ENCODE measurements around the gene PKDREJ. TPM values are rescaled to one million over a fixed set of nuclear protein-coding genes. Genes with fewer than 3 reads are reported as not detected.

PKDREJ gene
- total RNA-seq, 1 experiment from 2014 or later = not detected

- BruUV-seq (replicated peaks) = no TSS peak
- Histone ChIP-seq H3K4me3 (ENCODE audit: low read depth in 2 of 2, low read length in 2 of 2) (no peak overlapping the region), H3K27ac (ENCODE audit: low read length) (no peak overlapping the region), H3K27me3 (ENCODE audit: control insufficient read depth, insufficient read depth, low read length) (no peaks in the 10 kb centered on the region), H3K9me3 (ENCODE audit: control insufficient read depth, insufficient read depth, low read depth, low read length) (no peaks in the 10 kb centered on the region), H3K4me1 (ENCODE audit: control insufficient read depth, insufficient read depth, low read length) (no peaks in the 10 kb centered on the region), H3K36me3 (ENCODE audit: control insufficient read depth, insufficient read depth, low read length) (no peaks in the 10 kb centered on the region)
- ATAC-seq = no peak
- in situ Hi-C loops (cut with HindIII; ENCODE audit: low pct_unique_long_range_greater_than_20kb, low sequenced_read_pairs) = no loop called here
- TF ChIP-seq TCF7L2 (IDR thresholded peaks at IDR 0.05; ENCODE audit: low read depth, low read length) (no peak), POLR2AphosphoS5 (IDR thresholded peaks at IDR 0.05; ENCODE audit: low read depth, low read length) (no peak), SIN3A (IDR thresholded peaks at IDR 0.05; ENCODE audit: borderline replicate concordance, insufficient read depth, low read depth, low read length) (no peak)
- TF ChIP-seq, protein P1, sequence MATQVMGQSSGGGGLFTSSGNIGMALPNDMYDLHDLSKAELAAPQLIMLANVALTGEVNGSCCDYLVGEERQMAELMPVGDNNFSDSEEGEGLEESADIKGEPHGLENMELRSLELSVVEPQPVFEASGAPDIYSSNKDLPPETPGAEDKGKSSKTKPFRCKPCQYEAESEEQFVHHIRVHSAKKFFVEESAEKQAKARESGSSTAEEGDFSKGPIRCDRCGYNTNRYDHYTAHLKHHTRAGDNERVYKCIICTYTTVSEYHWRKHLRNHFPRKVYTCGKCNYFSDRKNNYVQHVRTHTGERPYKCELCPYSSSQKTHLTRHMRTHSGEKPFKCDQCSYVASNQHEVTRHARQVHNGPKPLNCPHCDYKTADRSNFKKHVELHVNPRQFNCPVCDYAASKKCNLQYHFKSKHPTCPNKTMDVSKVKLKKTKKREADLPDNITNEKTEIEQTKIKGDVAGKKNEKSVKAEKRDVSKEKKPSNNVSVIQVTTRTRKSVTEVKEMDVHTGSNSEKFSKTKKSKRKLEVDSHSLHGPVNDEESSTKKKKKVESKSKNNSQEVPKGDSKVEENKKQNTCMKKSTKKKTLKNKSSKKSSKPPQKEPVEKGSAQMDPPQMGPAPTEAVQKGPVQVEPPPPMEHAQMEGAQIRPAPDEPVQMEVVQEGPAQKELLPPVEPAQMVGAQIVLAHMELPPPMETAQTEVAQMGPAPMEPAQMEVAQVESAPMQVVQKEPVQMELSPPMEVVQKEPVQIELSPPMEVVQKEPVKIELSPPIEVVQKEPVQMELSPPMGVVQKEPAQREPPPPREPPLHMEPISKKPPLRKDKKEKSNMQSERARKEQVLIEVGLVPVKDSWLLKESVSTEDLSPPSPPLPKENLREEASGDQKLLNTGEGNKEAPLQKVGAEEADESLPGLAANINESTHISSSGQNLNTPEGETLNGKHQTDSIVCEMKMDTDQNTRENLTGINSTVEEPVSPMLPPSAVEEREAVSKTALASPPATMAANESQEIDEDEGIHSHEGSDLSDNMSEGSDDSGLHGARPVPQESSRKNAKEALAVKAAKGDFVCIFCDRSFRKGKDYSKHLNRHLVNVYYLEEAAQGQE (IDR thresholded peaks at IDR 0.05; ENCODE audit: insufficient read depth in 1 of 2, low read depth in 2 of 2, low read length in 1 of 2) = no peak
- TF ChIP-seq, protein P2, sequence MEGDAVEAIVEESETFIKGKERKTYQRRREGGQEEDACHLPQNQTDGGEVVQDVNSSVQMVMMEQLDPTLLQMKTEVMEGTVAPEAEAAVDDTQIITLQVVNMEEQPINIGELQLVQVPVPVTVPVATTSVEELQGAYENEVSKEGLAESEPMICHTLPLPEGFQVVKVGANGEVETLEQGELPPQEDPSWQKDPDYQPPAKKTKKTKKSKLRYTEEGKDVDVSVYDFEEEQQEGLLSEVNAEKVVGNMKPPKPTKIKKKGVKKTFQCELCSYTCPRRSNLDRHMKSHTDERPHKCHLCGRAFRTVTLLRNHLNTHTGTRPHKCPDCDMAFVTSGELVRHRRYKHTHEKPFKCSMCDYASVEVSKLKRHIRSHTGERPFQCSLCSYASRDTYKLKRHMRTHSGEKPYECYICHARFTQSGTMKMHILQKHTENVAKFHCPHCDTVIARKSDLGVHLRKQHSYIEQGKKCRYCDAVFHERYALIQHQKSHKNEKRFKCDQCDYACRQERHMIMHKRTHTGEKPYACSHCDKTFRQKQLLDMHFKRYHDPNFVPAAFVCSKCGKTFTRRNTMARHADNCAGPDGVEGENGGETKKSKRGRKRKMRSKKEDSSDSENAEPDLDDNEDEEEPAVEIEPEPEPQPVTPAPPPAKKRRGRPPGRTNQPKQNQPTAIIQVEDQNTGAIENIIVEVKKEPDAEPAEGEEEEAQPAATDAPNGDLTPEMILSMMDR (IDR thresholded peaks at IDR 0.05) = no peak
- intact Hi-C loops (cut with micrococcal nuclease; ENCODE audit: unreplicated experiment) = no loop called here
- ChIA-PET POLR2A (no interaction called here), CTCF (interaction anchor here (0.6 kb wide), 1 partner anchor 255 kb away, joined by 10 read pairs; no protein-coding TSS in a partner anchor)
- no peak for DNase-seq (ENCODE audit: low read depth, low spot score)
Measured at GRCh38 chr22:46290843-46291785, 28.0 kb upstream of the PKDREJ start.

DNA sequence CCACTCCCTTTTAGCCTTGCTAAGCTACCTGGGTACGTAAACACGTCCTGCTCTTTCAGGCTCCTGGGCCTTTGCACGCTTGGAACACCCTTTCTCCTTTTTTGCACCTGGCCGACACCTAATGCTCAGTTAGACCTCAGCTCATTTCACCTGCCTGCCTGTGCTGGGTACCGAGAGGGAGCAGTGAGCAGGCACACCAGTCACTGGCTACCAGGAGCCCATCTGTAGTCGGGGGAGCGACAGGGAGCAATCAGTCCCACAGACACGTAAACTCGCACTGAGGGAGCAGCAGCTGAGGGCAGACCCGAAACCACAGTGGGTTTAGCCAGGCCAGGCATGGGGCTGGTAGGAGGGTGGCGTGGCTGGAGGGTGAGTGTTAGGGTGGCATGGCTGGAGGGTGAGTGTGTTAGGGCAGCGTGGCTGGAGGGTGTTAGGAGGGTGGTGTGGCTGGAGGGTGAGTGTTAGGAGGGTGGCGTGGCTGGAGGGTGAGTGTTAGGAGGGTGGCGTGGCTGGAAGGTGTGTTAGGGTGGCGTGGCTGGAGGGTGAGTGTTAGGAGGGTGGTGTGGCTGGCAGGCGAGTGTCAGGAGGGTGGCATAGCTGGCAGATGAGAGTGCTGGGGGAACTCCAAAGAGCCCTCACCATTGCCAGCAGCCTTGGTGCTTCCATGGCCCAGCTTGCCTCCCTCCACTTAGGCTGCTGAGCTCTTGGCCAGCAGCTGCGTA is 27.1 kb upstream of the PKDREJ start:
- H3K36me3 ChIP-seq (ENCODE audit: control insufficient read depth, insufficient read depth, low read length) = no peaks in the 10 kb centered on the region
- CTCF ChIA-PET = interaction anchor here (0.6 kb wide), 1 partner anchor 255 kb away, joined by 10 read pairs; no protein-coding TSS in a partner anchor

More for the DNA sequence above, 27.1 kb upstream of the PKDREJ start:
- POLR2A ChIA-PET = no interaction called here
- no peak for ATAC-seq
- no peaks in the 10 kb centered on the region for H3K9me3 ChIP-seq (ENCODE audit: control insufficient read depth, insufficient read depth, low read depth, low read length)
- no peak overlapping the region for H3K27ac ChIP-seq (ENCODE audit: low read length)
- no peaks in the 10 kb centered on the region for H3K4me1 ChIP-seq (ENCODE audit: control insufficient read depth, insufficient read depth, low read length)
- DNase-seq (ENCODE audit: low read depth, low spot score) = no peak
- in situ Hi-C loops (cut with HindIII; ENCODE audit: low pct_unique_long_range_greater_than_20kb, low sequenced_read_pairs) = no loop called here
- no TSS peak for BruUV-seq (replicated peaks)
- TF ChIP-seq, protein P2 (IDR thresholded peaks at IDR 0.05) = no peak
- TF ChIP-seq POLR2AphosphoS5 (IDR thresholded peaks at IDR 0.05; ENCODE audit: low read depth, low read length) (no peak), SIN3A (IDR thresholded peaks at IDR 0.05; ENCODE audit: borderline replicate concordance, insufficient read depth, low read depth, low read length) (no peak), TCF7L2 (IDR thresholded peaks at IDR 0.05; ENCODE audit: low read depth, low read length) (no peak)
- TF ChIP-seq, protein P1 (IDR thresholded peaks at IDR 0.05; ENCODE audit: insufficient read depth in 1 of 2, low read depth in 2 of 2, low read length in 1 of 2) = no peak
- H3K4me3 ChIP-seq (ENCODE audit: low read depth in 2 of 2, low read length in 2 of 2) = no peak overlapping the region
- no peaks in the 10 kb centered on the region for H3K27me3 ChIP-seq (ENCODE audit: control insufficient read depth, insufficient read depth, low read length)
- intact Hi-C loops (cut with micrococcal nuclease; ENCODE audit: unreplicated experiment) = no loop called here
